ENCODE measurements around the gene ADCY7. TPM values are rescaled to one million over a fixed set of nuclear protein-coding genes. Genes with fewer than 3 reads are reported as not detected.

The ADCY7 gene
- total RNA-seq, 2 donors from 2014 or later: 30.1 to 37.2 TPM

DNA sequence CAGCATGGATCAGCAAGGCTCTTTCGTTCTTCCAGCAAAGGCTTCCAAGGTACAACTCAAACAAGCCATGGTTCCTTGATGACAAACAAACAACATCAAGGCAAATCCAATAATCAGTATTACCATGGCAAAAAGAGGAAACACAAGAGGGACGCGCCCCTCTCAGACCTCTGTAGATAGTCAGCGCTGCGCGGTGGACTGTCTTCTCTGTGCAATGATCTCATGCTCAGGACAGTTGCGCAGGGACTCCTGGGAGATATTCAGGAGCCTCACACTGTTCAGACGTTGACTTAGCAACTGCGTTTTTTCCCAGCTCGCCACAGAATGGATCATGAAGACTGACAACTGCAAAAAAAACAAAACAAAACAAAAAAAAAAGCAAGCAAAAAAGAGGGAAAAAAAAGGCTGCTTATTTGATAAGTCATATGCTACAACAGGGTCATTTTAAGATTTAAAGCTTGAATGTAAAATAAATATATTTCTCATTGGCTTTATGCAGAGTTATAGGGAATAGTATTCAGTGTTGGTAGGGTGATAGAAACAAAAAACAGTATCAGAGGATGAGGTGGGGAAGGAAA, 37.1 kb upstream of the ADCY7 start:
- Histone ChIP-seq H3K27ac (ENCODE audit: low read depth, low read length) (no peak overlapping the region), H3K9ac (ENCODE audit: extremely low read depth, low read length, poor library complexity, severe bottlenecking) (no peak overlapping the region), H3K4me1 (ENCODE audit: control insufficient read depth, insufficient read depth, low read length) (no peaks in the 10 kb centered on the region), H3K9me3 (ENCODE audit: control insufficient read depth, low read length) (no peaks in the 10 kb centered on the region), H3K27me3 (ENCODE audit: control insufficient read depth, insufficient read depth, low read length, poor library complexity, severe bottlenecking) (no peaks in the 10 kb centered on the region), H3K36me3 (ENCODE audit: control insufficient read depth, insufficient read depth, low read length) (peaks cover 48% of the 10 kb centered on the region), H3K4me3 (ENCODE audit: low read length) (no peak overlapping the region)
- 96% methylated on average over 6 to 10 of the region's 10 CpGs for WGBS, 2 experiments (ENCODE audit: insufficient coverage in 1 of 2, insufficient read length in 1 of 2)
- Mint-ChIP-seq H3K4me1 (no peaks in the 10 kb centered on the region), H3K4me3 (no peak overlapping the region), H3K9me3 (no peaks in the 10 kb centered on the region), H3K27me3 (ENCODE audit: insufficient read depth) (no peaks in the 10 kb centered on the region), H3K27ac (no peak overlapping the region), H3K36me3 (ENCODE audit: low read depth) (peaks cover 26% of the 10 kb centered on the region)
- no peak for DNase-seq
- TF ChIP-seq, protein P1, sequence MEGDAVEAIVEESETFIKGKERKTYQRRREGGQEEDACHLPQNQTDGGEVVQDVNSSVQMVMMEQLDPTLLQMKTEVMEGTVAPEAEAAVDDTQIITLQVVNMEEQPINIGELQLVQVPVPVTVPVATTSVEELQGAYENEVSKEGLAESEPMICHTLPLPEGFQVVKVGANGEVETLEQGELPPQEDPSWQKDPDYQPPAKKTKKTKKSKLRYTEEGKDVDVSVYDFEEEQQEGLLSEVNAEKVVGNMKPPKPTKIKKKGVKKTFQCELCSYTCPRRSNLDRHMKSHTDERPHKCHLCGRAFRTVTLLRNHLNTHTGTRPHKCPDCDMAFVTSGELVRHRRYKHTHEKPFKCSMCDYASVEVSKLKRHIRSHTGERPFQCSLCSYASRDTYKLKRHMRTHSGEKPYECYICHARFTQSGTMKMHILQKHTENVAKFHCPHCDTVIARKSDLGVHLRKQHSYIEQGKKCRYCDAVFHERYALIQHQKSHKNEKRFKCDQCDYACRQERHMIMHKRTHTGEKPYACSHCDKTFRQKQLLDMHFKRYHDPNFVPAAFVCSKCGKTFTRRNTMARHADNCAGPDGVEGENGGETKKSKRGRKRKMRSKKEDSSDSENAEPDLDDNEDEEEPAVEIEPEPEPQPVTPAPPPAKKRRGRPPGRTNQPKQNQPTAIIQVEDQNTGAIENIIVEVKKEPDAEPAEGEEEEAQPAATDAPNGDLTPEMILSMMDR (conservative IDR thresholded peaks at IDR 0.05): no peak

DNA sequence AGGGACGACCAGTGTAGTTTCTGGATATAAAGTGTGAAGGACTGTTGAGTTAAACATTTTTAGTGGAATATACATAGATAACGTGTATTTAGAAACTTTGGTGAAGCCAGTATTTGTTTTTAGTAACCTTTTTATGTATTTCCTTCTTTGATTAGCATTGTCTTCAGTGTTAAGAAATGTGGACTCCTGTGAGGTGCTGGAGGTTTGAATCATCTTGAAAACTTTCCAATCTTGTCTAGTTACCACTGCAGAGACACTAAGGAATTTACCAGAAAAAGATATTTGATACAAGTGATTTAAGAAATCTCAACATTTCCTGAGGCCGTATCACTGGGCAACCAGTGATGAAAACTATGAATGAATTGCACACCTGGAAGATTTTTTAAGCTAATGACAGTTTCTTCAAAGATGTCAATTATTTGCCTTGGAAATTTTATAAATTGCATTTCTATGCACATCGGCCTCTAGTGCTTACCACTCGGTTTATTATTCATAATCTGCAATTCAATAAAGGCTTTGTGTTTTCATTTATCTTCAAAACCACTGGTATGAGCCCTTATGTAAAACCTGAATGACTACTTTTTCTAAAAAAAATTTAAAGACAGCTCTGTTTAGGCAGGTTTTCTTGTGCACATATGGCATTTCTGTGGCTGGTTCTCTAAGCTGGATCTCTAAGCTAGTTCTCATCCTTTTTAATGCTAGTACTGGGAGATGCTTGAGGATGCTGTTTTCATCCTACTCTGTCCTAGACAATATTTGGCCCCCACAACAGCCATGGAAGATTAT, 31.4 kb upstream of the ADCY7 start:
- DNase-seq: no peak

DNA sequence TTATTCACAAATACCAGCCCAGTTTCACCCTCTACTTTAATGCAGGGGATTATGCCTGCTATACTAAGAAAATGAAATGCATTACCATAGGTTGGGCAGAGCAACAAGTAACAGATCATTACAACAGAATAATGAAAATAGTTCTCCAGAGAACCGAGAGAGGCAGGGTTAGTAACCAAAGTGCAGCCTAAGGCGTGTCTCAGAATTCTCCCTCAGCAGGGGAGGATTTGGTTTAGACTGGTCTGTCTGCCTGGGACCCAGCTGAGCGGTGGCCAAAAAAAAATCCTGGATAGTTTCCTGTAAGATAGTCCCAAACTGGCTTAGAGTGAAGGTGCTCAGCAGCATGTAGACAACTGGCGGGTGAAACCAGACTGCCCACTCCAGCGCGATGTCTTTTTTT, 30.8 kb upstream of the ADCY7 start:
- no peak overlapping the region for H3K9ac ChIP-seq (ENCODE audit: extremely low read depth, low read length, poor library complexity, severe bottlenecking)
- H3K9me3 Mint-ChIP-seq: peaks cover 11% of the 10 kb centered on the region
- no peak for DNase-seq
- H3K4me1 Mint-ChIP-seq: no peaks in the 10 kb centered on the region
- H3K36me3 Mint-ChIP-seq (ENCODE audit: low read depth): no peaks in the 10 kb centered on the region
- no peak overlapping the region for H3K4me3 Mint-ChIP-seq
- TF ChIP-seq, protein P1 (conservative IDR thresholded peaks at IDR 0.05): no peak
- H3K4me1 ChIP-seq (ENCODE audit: control insufficient read depth, insufficient read depth, low read length): no peaks in the 10 kb centered on the region
- no peak overlapping the region for H3K4me3 ChIP-seq (ENCODE audit: low read length)
- H3K27ac ChIP-seq (ENCODE audit: low read depth, low read length): no peak overlapping the region
- WGBS, 2 experiments (ENCODE audit: insufficient coverage in 1 of 2, insufficient read length in 1 of 2): 86 to 90% methylated on average over 5 to 6 of the region's 6 CpGs
- peaks cover 5% of the 10 kb centered on the region for H3K36me3 ChIP-seq (ENCODE audit: control insufficient read depth, insufficient read depth, low read length)
- H3K27me3 ChIP-seq (ENCODE audit: control insufficient read depth, insufficient read depth, low read length, poor library complexity, severe bottlenecking): no peaks in the 10 kb centered on the region
- no peaks in the 10 kb centered on the region for H3K27me3 Mint-ChIP-seq (ENCODE audit: insufficient read depth)
- H3K9me3 ChIP-seq (ENCODE audit: control insufficient read depth, low read length): no peaks in the 10 kb centered on the region
- no peak overlapping the region for H3K27ac Mint-ChIP-seq

More for the DNA sequence above, 31.4 kb upstream of the ADCY7 start:
- Mint-ChIP-seq H3K36me3 (ENCODE audit: low read depth) (no peaks in the 10 kb centered on the region), H3K9me3 (peaks cover 11% of the 10 kb centered on the region), H3K4me1 (no peaks in the 10 kb centered on the region), H3K27me3 (ENCODE audit: insufficient read depth) (no peaks in the 10 kb centered on the region), H3K4me3 (no peak overlapping the region), H3K27ac (no peak overlapping the region)
- 88 to 89% methylated on average over 5 of the region's 5 CpGs for WGBS, 2 experiments (ENCODE audit: insufficient coverage in 1 of 2, insufficient read length in 1 of 2)
- Histone ChIP-seq H3K27ac (ENCODE audit: low read depth, low read length) (no peak overlapping the region), H3K4me1 (ENCODE audit: control insufficient read depth, insufficient read depth, low read length) (no peaks in the 10 kb centered on the region), H3K4me3 (ENCODE audit: low read length) (no peak overlapping the region), H3K36me3 (ENCODE audit: control insufficient read depth, insufficient read depth, low read length) (peaks cover 8% of the 10 kb centered on the region), H3K9me3 (ENCODE audit: control insufficient read depth, low read length) (no peaks in the 10 kb centered on the region), H3K27me3 (ENCODE audit: control insufficient read depth, insufficient read depth, low read length, poor library complexity, severe bottlenecking) (no peaks in the 10 kb centered on the region), H3K9ac (ENCODE audit: extremely low read depth, low read length, poor library complexity, severe bottlenecking) (no peak overlapping the region)
- TF ChIP-seq, protein P1 (conservative IDR thresholded peaks at IDR 0.05): no peak
